T-helper 1 cell treated with Interleukin-12 subunit alpha and Interleukin-12 subunit beta and Interleukin-4 antibody, amounts not matched to agents 30 μg/mL and 1 μg/mL, for 36 hours (primary cell): ENCODE data around the gene SCN8A.

Experiments used
- H3K27ac Mint-ChIP-seq: one replicate; pipeline ENCODE4 v1.8.0; 2021; ENCODE audit warnings: mild to moderate bottlenecking, mixed read lengths
- H3K27me3 Mint-ChIP-seq: one replicate; pipeline ENCODE4 v1.8.0; 2021; ENCODE audit warnings: low read depth, mixed read lengths
- H3K36me3 Mint-ChIP-seq: one replicate; pipeline ENCODE4 v1.8.0; 2021; ENCODE audit warnings: low read depth, mixed read lengths
- H3K4me1 Mint-ChIP-seq: one replicate; pipeline ENCODE4 v1.8.0; 2021; ENCODE audit warnings: low read depth, mixed read lengths
- H3K4me3 Mint-ChIP-seq: one replicate; pipeline ENCODE4 v1.8.0; 2021; ENCODE audit warnings: mild to moderate bottlenecking, moderate library complexity, mixed read lengths
- H3K9me3 Mint-ChIP-seq: one replicate; pipeline ENCODE4 v1.8.0; 2021; ENCODE audit warnings: mixed read lengths

SCN8A gene

DNA sequence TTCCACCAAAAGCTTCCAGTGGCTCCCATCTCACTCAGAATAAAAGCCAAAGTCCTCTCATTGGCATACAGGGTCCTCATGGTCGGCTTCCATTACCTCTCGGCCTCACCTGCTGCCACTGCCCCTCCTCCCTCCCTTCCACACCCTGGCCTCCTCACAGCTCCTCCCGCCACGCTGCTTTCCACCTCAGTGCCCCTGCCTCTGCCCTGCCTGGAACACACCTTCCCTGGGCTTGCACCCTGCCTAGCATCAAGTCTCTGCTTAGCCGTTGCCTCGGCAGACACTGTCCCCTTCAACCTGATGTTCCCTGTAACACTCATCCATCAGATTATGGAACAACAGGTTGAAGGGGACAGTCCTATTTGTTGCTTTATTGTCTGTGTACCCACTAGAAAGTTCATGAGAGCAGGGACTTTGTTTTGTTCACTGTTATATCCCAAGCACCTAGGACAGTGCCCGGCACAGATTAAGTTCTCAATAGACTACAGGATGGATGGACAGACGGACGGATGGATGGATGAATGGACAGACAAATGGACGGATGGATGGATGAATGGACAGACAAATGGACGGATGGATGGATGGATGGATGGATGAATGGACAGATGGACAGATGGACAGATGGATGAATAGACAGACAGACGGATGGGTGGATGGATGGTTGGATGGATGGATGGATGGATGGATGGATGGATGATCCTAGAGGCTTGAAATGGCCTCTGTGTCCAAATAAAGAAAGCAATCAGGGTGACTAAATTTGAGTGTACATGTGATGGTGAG is 242.6 kb downstream of the SCN8A start:
- Mint-ChIP-seq H3K4me1 (peaks cover 10% of the 10 kb centered on the region), H3K27ac (no peak overlapping the region), H3K36me3 (no peaks in the 10 kb centered on the region), H3K4me3 (no peak overlapping the region), H3K27me3 (peaks cover 52% of the 10 kb centered on the region), H3K9me3 (no peaks in the 10 kb centered on the region)

DNA sequence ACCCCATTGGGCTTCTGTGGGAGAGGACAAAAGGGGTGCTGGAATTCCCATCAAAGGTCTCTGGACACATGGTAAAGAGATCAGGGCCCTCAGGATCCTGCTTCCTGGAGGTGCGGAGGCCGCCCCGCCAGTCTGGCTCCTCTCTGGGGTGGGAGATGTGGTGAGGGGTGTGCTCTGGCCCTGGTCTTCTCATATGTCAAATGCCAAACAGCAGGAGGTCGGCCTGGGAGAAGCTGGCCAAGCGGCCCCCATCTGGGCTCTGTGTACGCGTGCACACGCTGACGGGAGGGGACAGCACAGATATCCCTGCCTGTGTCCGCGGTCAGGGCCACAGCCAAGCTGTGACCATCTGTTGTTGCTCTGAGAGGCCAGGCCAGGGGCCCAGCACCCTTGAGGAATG is 243.4 kb downstream of the SCN8A start:
- Mint-ChIP-seq H3K27ac (no peak overlapping the region), H3K4me1 (peaks cover 10% of the 10 kb centered on the region), H3K9me3 (no peaks in the 10 kb centered on the region), H3K36me3 (no peaks in the 10 kb centered on the region), H3K27me3 (peaks cover 55% of the 10 kb centered on the region), H3K4me3 (no peak overlapping the region)

DNA sequence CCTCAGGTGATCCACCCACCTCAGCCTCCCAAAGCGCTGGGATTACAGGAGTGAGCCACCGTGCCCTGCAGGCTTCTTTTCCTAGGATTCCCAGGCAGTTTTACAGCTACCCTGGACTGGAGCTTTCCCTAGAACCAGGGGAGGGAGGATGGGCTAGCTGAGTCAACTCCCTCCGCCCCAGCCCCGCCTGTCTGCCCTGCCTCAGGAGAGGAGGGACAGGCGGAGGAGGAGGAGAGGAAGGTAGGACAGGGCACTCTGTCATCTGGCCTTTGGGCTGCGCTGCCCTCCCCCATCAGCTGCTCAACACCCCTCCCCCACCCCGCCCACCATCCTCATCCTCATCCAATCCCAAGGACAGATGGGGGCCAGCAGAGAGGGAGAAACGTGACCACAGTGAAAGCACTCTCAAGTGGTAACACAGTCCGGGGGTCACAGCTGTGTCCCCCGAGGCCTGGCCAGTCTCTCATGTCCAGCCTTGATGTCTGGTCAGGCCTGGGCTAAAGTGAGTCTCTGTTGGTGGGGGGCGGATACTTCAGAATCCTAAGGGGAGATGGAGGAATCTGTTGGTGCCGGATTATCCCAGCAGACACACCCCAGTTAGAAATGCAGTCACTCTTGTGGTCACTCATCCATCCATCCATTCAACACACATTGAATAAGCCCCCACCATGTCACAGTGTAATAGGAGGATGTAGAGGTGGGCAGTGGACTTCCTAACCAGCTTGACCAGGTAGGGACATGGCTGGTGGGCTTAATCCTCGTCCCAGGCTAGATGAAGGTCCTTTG is 245.2 kb downstream of the SCN8A start:
- no peaks in the 10 kb centered on the region for H3K36me3 Mint-ChIP-seq
- H3K27me3 Mint-ChIP-seq = peaks cover 47% of the 10 kb centered on the region
- no peaks in the 10 kb centered on the region for H3K9me3 Mint-ChIP-seq
- H3K4me1 Mint-ChIP-seq = peaks cover 10% of the 10 kb centered on the region
- no peak overlapping the region for H3K27ac Mint-ChIP-seq
- no peak overlapping the region for H3K4me3 Mint-ChIP-seq

DNA sequence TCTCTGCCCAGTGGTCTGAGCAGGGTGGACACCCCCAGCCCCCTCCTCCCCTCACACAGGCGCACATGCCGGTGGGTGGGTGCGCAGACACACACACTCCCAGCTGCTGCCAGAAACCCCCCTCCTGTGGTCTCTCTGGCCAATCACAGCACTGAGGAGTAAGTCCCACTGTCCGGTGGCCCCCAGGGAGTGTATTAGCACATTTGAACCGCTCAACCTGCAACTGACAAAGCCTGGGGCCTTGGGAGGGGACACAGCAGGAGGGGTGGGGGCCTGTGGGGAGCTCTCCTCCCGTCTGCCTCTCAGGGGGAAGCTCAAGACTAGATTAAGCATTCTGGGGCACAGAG is 245.8 kb downstream of the SCN8A start:
- Mint-ChIP-seq H3K4me1 (peaks cover 10% of the 10 kb centered on the region), H3K9me3 (no peaks in the 10 kb centered on the region), H3K4me3 (no peak overlapping the region), H3K27ac (no peak overlapping the region), H3K36me3 (no peaks in the 10 kb centered on the region), H3K27me3 (peaks cover 42% of the 10 kb centered on the region)

DNA sequence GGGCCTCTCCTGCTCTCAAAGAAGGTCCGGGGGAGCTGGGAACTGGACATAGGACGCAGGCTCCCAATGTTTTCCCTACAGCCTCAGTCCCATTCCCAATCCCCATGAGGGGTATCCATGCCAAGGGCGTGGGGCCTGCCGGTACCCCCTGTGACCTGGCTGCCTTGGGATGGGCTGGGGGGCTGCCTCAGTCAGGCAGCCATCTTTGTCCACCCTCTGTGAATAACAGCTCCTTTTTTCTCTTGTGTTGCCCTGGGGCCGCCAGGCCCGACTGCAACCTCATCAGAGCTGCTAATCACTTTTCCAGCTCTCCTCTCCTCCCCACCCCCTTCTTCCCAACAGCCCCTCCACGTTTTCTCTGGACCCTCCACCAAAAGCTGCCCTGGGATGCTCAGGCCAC is 246.3 kb downstream of the SCN8A start:
- no peaks in the 10 kb centered on the region for H3K36me3 Mint-ChIP-seq
- no peak overlapping the region for H3K27ac Mint-ChIP-seq
- no peak overlapping the region for H3K4me3 Mint-ChIP-seq
- peaks cover 41% of the 10 kb centered on the region for H3K27me3 Mint-ChIP-seq
- peaks cover 9% of the 10 kb centered on the region for H3K4me1 Mint-ChIP-seq
- H3K9me3 Mint-ChIP-seq = no peaks in the 10 kb centered on the region

DNA sequence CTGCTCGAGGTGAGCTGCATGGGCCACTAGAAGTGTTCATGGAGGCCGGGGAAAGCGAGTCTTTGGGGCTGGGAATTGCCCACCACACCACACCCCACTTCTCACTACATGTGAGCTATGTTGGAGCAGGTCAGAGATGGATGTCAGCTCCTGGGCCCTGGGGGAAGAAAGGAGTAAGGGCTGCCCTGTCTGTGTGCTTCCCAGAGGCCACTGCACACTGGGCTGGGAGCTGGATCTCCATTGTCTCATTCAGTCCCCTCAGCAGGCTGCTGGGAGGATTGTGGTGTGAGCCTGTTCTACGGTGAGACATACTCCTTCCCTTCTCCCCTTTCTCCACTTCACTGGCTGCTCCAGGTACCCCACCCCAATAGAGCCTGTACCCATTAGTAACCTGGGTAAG is 247.0 kb downstream of the SCN8A start:
- no peak overlapping the region for H3K27ac Mint-ChIP-seq
- peaks cover 33% of the 10 kb centered on the region for H3K27me3 Mint-ChIP-seq
- H3K36me3 Mint-ChIP-seq = no peaks in the 10 kb centered on the region
- no peak overlapping the region for H3K4me3 Mint-ChIP-seq
- H3K4me1 Mint-ChIP-seq = peaks cover 2% of the 10 kb centered on the region
- no peaks in the 10 kb centered on the region for H3K9me3 Mint-ChIP-seq

DNA sequence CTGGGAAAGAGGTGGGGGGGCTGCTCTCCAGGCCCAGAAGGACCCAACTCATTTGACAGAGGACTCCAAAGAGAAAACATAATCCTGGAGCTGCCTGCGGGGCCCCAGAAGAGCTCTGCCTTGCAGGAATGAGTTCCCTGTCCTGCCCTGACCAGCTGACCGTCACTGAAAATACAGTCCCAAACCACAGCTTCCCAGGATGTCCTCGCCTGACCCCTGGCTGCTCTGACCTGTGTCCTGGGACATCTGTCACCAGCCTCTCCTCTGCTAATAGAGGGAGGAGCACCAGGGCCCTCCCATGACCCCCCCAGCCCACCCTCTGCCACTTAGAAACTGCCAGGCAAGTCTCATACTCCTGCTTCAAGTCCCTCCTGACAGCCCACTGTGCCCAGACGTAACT is 247.7 kb downstream of the SCN8A start:
- Mint-ChIP-seq H3K36me3 (no peaks in the 10 kb centered on the region), H3K27me3 (peaks cover 29% of the 10 kb centered on the region), H3K4me3 (no peak overlapping the region), H3K4me1 (no peaks in the 10 kb centered on the region), H3K27ac (no peak overlapping the region), H3K9me3 (no peaks in the 10 kb centered on the region)

DNA sequence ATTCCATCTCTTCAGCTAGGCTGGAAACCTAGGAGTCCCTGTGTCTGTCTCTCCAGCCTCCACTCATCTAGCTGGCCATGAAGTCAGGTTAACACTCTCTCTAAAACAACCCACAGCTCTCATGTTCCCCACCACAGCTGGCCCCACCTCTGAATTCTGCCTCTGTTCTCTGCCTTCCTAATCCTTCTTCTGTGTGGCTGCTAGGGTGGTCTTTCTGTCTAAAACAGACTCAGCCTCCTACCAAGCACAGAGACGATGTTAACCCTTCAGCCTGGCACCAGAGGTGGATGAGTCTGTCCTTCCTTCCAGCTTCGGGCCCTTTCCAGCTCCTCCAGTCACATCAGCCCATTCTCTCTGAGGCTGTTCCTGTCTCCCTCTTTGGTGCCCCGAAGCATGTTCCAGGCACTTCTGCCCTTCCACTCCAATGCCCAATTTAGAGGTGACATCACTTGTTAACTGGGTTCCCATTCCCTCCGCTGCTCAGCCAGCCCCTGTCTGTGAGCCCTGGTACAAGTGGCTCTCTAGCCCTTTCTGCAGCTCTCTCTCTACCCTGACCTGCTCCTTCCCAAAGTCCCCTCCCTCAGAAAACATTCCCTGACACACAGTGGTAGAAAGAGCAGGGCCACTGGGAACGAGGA is 248.4 kb downstream of the SCN8A start:
- H3K4me1 Mint-ChIP-seq = no peaks in the 10 kb centered on the region
- H3K36me3 Mint-ChIP-seq = no peaks in the 10 kb centered on the region
- H3K4me3 Mint-ChIP-seq = no peak overlapping the region
- no peaks in the 10 kb centered on the region for H3K9me3 Mint-ChIP-seq
- no peak overlapping the region for H3K27ac Mint-ChIP-seq
- H3K27me3 Mint-ChIP-seq = peaks cover 33% of the 10 kb centered on the region

DNA sequence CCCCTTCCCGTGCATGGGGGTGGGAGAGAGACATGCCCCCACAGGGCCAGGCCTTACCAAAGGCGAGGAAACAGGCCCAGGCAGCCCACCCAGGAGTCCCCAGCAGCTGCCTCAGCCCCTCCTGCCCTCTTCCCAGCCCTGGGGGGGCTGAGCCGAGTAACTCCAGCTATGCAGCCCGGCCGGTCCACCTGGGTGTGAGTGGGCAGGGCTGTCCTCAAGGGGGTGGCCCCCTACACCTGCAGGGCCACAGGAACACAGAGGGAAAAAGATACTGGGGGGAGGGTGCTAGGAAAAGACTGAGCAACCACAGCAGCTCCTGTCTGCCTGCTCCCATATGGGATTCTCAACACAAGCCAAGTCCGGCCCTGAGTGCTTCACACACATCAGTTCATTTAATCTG is 249.9 kb downstream of the SCN8A start:
- H3K27me3 Mint-ChIP-seq = peaks cover 39% of the 10 kb centered on the region
- H3K36me3 Mint-ChIP-seq = no peaks in the 10 kb centered on the region
- H3K9me3 Mint-ChIP-seq = no peaks in the 10 kb centered on the region
- no peak overlapping the region for H3K27ac Mint-ChIP-seq
- no peak overlapping the region for H3K4me3 Mint-ChIP-seq
- H3K4me1 Mint-ChIP-seq = no peaks in the 10 kb centered on the region

DNA sequence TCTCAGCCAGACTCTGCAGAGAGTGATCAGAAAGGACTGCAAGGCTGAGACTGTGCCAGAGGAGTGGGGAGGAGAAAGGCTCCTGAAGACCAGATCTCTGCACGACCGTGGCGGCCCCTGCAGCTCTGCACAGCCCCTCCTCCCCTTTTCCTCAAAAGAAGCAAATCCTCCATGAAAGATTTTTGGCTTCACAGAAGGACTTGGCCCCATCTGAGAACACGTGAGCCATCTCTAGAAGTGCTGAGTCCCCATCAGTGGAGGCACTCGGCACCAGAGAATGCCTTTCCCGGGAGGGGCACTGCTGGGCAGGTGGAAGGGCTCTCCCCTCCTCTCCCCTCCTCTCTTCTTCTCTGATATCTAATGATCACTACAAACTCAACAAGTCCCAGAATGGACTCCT is 250.7 kb downstream of the SCN8A start:
- Mint-ChIP-seq H3K9me3 (no peaks in the 10 kb centered on the region), H3K4me1 (peaks cover 1% of the 10 kb centered on the region), H3K27me3 (peaks cover 46% of the 10 kb centered on the region)

DNA sequence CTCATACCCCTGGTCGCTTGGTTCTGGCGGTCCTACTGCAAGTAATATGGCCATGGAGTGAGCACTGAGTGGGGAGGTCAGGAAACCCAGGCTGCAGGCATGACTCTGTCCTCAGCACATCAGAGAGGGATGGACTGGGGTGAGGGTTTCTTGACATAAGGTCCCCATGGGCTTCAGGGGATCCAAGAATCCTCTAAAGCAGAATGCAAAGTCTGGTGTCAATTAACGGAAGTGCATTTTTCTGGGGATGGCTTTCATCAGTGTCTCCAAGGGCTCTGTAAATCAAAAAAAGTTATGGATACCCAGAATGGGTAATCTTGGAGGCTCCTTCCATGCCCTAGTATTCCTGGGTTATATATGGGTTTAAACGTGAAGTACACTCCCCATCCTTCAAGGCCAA is 253.8 kb downstream of the SCN8A start:
- Mint-ChIP-seq H3K36me3 (no peaks in the 10 kb centered on the region), H3K4me1 (peaks cover 3% of the 10 kb centered on the region), H3K4me3 (no peak overlapping the region), H3K27ac (no peak overlapping the region), H3K9me3 (no peaks in the 10 kb centered on the region), H3K27me3 (peaks cover 48% of the 10 kb centered on the region)

More for the DNA sequence above, 250.7 kb downstream of the SCN8A start:
- no peak overlapping the region for H3K4me3 Mint-ChIP-seq
- no peaks in the 10 kb centered on the region for H3K36me3 Mint-ChIP-seq
- H3K27ac Mint-ChIP-seq = no peak overlapping the region

DNA sequence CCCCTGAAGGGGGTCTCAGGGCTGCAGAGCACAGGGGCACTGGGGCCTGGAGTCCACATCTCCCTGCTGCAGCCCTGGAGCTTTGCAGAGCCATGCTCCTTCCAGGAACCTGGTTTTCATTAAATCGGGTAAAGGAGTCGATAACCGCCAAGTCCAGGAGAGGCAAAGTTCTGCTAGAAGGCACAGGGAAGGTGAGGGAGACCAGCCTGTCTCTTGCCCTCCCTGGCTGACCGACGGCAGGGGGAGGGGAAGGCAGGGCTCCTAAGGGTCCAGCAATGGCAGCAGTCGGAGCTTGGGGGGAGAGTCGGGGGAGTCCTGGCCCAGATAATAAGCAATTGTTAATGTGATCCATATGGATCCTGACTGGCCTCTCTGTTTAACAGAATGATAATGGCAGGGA is 254.4 kb downstream of the SCN8A start:
- Mint-ChIP-seq H3K27ac (no peak overlapping the region), H3K4me1 (peaks cover 3% of the 10 kb centered on the region), H3K9me3 (no peaks in the 10 kb centered on the region), H3K4me3 (no peak overlapping the region), H3K27me3 (peaks cover 55% of the 10 kb centered on the region), H3K36me3 (no peaks in the 10 kb centered on the region)

DNA sequence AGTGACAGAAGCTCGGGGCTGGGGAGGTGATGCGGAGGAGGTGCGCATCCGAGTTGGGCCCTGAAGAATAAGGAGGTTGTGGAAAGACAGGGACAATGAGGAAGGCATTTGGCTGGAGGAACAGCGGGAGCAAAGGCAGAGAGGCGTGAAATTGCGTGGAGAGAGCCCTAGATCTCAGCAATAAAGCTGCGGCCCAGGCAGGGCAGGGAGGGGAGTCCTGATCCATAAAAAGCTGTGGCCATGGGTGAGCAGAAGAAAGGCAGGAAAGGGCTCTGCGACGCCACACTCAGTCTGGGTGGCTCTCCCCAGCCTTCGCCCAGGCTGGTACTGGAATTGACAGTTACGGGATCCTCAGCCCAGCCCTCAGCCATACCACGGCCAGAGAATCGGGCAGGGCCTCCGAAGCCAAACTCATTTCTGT is 255.2 kb downstream of the SCN8A start:
- Mint-ChIP-seq H3K4me1 (peaks cover 4% of the 10 kb centered on the region), H3K27me3 (peaks cover 63% of the 10 kb centered on the region), H3K27ac (no peak overlapping the region), H3K9me3 (no peaks in the 10 kb centered on the region), H3K4me3 (no peak overlapping the region), H3K36me3 (no peaks in the 10 kb centered on the region)

DNA sequence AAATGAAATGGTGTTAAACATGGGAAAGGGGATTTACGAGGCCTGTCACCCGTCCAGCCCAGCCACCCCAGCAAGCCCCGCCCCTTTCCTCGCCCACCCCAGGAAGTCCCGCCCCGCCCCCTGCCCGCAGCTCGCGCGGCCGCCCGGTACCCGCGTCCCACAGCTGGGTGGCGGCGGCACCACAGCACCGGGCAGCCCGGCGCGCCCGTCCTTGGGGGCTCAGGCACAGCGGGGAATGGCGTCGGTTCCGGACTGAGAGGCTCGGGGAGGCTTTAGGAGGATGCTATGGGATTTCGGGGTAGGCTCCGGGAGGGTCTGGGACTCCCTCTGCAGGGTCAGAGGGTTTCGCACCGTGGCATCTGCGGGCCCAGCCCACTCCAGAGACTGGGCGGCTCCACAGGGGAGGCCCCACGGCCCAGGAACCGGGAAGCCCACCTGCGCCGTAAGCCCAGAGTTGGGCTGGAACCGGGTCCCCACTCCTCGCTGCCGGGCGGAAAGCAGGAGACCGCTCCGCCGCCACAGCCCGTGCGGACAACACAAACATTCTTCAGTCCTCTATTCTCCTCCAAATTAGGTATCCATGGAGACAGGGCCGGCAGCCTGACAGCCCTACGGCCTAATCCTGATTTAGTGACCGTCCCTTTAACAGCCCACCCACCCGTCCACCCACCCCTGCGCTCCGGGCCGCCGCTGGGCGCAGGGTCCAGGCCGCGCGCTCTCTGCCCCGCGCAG is 256.0 kb downstream of the SCN8A start:
- Mint-ChIP-seq H3K27me3 (peaks cover 65% of the 10 kb centered on the region), H3K9me3 (no peaks in the 10 kb centered on the region), H3K4me1 (peaks cover 10% of the 10 kb centered on the region), H3K36me3 (no peaks in the 10 kb centered on the region), H3K4me3 (peak overlapping the region; percentile 40), H3K27ac (no peak overlapping the region)
